GM13977 (cell line): Measurements from ENCODE around the gene GRM4.
"Not testable (repeated sequence)": the region's sequence is repeated elsewhere in the genome, so short reads cannot be mapped to it uniquely, and the experiment has no call there.

ENCODE experiments used
- DNase-seq: peaks from one replicate; pipeline ENCODE4 v3.0.0; 2012; ENCODE audit warnings: low spot score
- in situ Hi-C: fragments of 300-500 bp; cut with MboI; formaldehyde crosslinking; loops from one replicate; pipeline ENCODE4 v1.12.0; 2022; ENCODE audit warnings: low sequenced_read_pairs, low pct_unique_long_range_greater_than_20kb, mixed read lengths, inconsistent platforms; ENCODE audit not compliant: unreplicated experiment
- TF ChIP-seq, protein P1 (sequence below): IDR thresholded peaks from 2 replicates; pipeline ENCODE4 v1.5.1; 2012; ENCODE audit warnings: mild to moderate bottlenecking, control low read depth; ENCODE audit not compliant: insufficient read depth; ENCODE audit errors: extremely low read depth, missing control alignments

The GRM4 gene

GRCh38 chr6:34018026-34018425 lies 127.9 kb downstream of the GRM4 start:
- in situ Hi-C loops = no loop called here
- no peak for DNase-seq
- TF ChIP-seq, protein P1, sequence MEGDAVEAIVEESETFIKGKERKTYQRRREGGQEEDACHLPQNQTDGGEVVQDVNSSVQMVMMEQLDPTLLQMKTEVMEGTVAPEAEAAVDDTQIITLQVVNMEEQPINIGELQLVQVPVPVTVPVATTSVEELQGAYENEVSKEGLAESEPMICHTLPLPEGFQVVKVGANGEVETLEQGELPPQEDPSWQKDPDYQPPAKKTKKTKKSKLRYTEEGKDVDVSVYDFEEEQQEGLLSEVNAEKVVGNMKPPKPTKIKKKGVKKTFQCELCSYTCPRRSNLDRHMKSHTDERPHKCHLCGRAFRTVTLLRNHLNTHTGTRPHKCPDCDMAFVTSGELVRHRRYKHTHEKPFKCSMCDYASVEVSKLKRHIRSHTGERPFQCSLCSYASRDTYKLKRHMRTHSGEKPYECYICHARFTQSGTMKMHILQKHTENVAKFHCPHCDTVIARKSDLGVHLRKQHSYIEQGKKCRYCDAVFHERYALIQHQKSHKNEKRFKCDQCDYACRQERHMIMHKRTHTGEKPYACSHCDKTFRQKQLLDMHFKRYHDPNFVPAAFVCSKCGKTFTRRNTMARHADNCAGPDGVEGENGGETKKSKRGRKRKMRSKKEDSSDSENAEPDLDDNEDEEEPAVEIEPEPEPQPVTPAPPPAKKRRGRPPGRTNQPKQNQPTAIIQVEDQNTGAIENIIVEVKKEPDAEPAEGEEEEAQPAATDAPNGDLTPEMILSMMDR = no peak

DNA sequence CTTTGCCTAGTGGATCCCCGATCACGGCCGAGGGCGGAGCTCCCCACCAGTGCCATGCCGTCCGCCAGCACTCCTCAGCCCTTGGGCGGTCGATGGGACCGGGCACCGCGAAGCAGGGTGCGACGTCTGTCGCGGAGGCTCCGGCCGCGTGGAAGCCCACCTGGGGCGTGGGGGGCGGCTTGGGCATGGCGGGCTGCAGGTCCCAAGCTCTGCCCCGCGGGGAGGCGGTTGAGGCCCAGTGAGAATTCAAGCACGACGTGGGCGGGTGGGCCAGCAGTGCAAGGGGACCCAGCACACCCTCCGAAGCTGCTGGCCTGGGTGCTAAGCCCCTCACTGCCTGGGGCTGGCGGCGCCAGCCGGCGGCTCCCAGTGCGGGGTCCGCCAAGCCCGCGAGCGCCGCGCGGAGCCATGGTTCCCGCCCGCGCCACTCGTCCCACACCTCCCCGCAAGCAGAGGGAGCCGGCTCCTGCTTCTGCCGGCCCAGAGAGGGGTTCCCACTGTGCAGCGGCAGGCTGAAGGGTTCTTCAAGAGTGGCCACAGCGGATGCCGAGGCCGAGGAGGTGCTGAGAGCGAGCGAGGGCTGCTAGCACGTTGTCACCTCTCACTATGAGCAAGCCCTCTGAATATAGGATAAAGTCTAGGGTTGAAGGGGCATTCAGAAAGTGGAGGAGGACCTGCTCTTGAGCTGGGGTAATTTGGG lies 128.6 kb downstream of the GRM4 start:
- no peak for DNase-seq
- TF ChIP-seq, protein P1 = no peak
- in situ Hi-C loops = no loop called here

GRCh38 chr6:34016573-34016972 lies 129.3 kb downstream of the GRM4 start:
- in situ Hi-C loops, DNase-seq: not testable (repeated sequence)

- in situ Hi-C loops = no loop called here
- TF ChIP-seq, protein P1 = no peak
- DNase-seq = no peak
Measured at GRCh38 chr6:34015586-34015985, 130.3 kb downstream of the GRM4 start.

- in situ Hi-C loops = no loop called here
- TF ChIP-seq, protein P1 = no peak
- DNase-seq = no peak
Measured at GRCh38 chr6:34011264-34011663, 134.6 kb downstream of the GRM4 start.

GRCh38 chr6:34005901-34006531 lies 139.9 kb downstream of the GRM4 start:
- DNase-seq = no peak
- TF ChIP-seq, protein P1 = no peak
- in situ Hi-C loops = no loop called here

- in situ Hi-C loops = no loop called here
- no peak for DNase-seq
- TF ChIP-seq, protein P1 = no peak
Measured at GRCh38 chr6:34004706-34005105, 141.2 kb downstream of the GRM4 start.
